ENCODE data around the gene MEIS2. TPM values are rescaled to one million over a fixed set of nuclear protein-coding genes. Genes with fewer than 3 reads are reported as not detected.

MEIS2 gene
- total RNA-seq, 1 experiment from 2014 or later: 28.7 TPM

DNA sequence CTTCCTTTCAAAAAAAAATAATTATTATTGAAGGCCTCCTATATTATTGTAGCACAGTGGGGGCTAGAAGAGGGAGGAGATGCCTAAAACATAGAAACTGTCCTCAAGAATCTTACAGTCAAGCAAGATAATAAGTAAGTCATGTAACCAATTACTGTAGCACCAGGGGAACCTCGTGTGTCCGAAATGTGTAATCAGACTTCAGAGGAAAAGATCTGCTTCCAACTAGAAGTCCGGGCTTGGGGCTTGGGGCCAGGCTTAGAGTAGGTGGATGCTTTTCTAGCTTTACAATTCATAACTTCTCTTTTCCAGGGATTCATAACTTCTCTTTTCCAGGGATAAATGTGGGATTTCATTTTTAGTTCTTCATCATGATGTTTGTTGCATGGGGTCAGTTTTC lies 29.2 kb downstream of the MEIS2 start:
- ChIA-PET CTCF (no interaction called here), POLR2A (no interaction called here)
- no TSS peak for BruUV-seq (replicated peaks)
- Mint-ChIP-seq H3K4me1 (ENCODE audit: low read depth, unreplicated experiment) (no peaks in the 10 kb centered on the region), H3K9me3 (ENCODE audit: unreplicated experiment) (no peaks in the 10 kb centered on the region), H3K27me3 (ENCODE audit: insufficient read depth, unreplicated experiment) (no peaks in the 10 kb centered on the region), H3K36me3 (ENCODE audit: insufficient read depth, unreplicated experiment) (peaks cover 14% of the 10 kb centered on the region), H3K4me3 (ENCODE audit: unreplicated experiment) (no peak overlapping the region), H3K27ac (ENCODE audit: unreplicated experiment) (no peak overlapping the region)
- DNase-seq: no peak
- no peaks in the 10 kb centered on the region for H3K36me3 ChIP-seq (ENCODE audit: control insufficient read depth, insufficient read depth, low read length)
- H3K9me3 ChIP-seq: no peaks in the 10 kb centered on the region
- TF ChIP-seq CTCF (IDR thresholded peaks at IDR 0.05; ENCODE audit: insufficient read depth in 1 of 2, low read depth in 1 of 2, low read length in 1 of 2, severe bottlenecking in 1 of 2, unreplicated experiment in 1 of 2): no peak
- no peaks in the 10 kb centered on the region for H3K27me3 ChIP-seq (replicated peaks; ENCODE audit: control insufficient read depth, insufficient read depth, low read length)
- intact Hi-C loops (cut with micrococcal nuclease; ENCODE audit: unreplicated experiment): no loop called here
- peaks cover 5% of the 10 kb centered on the region; the same call in 1 of the 2 replicates for H3K4me1 ChIP-seq
- no peak overlapping the region for H3K4me3 ChIP-seq (ENCODE audit: low read depth, low read length)

DNA sequence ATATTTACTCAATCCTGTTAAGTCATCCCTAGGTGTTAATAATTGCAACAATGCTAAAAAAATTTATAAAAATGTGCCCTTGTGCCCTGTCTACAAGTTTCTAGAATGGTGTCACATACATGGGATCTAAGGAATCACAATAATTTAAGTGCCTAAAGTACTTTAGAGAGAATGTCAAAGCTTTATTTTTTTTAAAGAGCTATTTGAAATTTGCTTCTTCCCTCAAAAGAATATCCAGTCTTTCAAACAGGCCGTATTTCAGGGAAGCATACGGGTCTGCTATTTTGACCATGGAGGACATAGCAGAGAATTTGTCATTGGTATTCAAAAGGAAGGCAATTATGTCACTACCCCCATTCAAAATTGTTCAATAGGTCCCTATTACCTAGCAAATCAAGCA lies 29.7 kb downstream of the MEIS2 start:
- intact Hi-C loops (cut with micrococcal nuclease; ENCODE audit: unreplicated experiment): no loop called here
- no peak for TF ChIP-seq CTCF (IDR thresholded peaks at IDR 0.05; ENCODE audit: insufficient read depth in 1 of 2, low read depth in 1 of 2, low read length in 1 of 2, severe bottlenecking in 1 of 2, unreplicated experiment in 1 of 2)
- CTCF ChIA-PET: no interaction called here

GRCh38 chr15:37061996-37062395 lies 38.4 kb downstream of the MEIS2 start:
- intact Hi-C loops (cut with micrococcal nuclease; ENCODE audit: unreplicated experiment): no loop called here
- no peak for TF ChIP-seq CTCF (IDR thresholded peaks at IDR 0.05; ENCODE audit: insufficient read depth in 1 of 2, low read depth in 1 of 2, low read length in 1 of 2, severe bottlenecking in 1 of 2, unreplicated experiment in 1 of 2)
- no peak overlapping the region for H3K4me3 ChIP-seq (ENCODE audit: low read depth, low read length)
- no peaks in the 10 kb centered on the region for H3K27me3 Mint-ChIP-seq (ENCODE audit: insufficient read depth, unreplicated experiment)
- no peaks in the 10 kb centered on the region for H3K36me3 ChIP-seq (ENCODE audit: control insufficient read depth, insufficient read depth, low read length)
- H3K4me1 Mint-ChIP-seq (ENCODE audit: low read depth, unreplicated experiment): peaks cover 11% of the 10 kb centered on the region
- ChIA-PET CTCF (no interaction called here), POLR2A (no interaction called here)
- peaks cover 19% of the 10 kb centered on the region for H3K4me1 ChIP-seq
- H3K27ac Mint-ChIP-seq (ENCODE audit: unreplicated experiment): no peak overlapping the region
- no peak overlapping the region for H3K4me3 Mint-ChIP-seq (ENCODE audit: unreplicated experiment)
- H3K9me3 Mint-ChIP-seq (ENCODE audit: unreplicated experiment): no peaks in the 10 kb centered on the region
- H3K36me3 Mint-ChIP-seq (ENCODE audit: insufficient read depth, unreplicated experiment): no peaks in the 10 kb centered on the region
- no peaks in the 10 kb centered on the region for H3K9me3 ChIP-seq
- no TSS peak for BruUV-seq (replicated peaks)
- no peak for DNase-seq
- no peaks in the 10 kb centered on the region for H3K27me3 ChIP-seq (replicated peaks; ENCODE audit: control insufficient read depth, insufficient read depth, low read length)

More for the DNA sequence above, 29.7 kb downstream of the MEIS2 start:
- Mint-ChIP-seq H3K9me3 (ENCODE audit: unreplicated experiment) (no peaks in the 10 kb centered on the region), H3K27me3 (ENCODE audit: insufficient read depth, unreplicated experiment) (no peaks in the 10 kb centered on the region), H3K36me3 (ENCODE audit: insufficient read depth, unreplicated experiment) (peaks cover 14% of the 10 kb centered on the region), H3K27ac (ENCODE audit: unreplicated experiment) (no peak overlapping the region), H3K4me3 (ENCODE audit: unreplicated experiment) (no peak overlapping the region), H3K4me1 (ENCODE audit: low read depth, unreplicated experiment) (no peaks in the 10 kb centered on the region)
- peaks cover 5% of the 10 kb centered on the region; the same call in 1 of the 2 replicates for H3K4me1 ChIP-seq
- no peaks in the 10 kb centered on the region for H3K36me3 ChIP-seq (ENCODE audit: control insufficient read depth, insufficient read depth, low read length)
- H3K9me3 ChIP-seq: no peaks in the 10 kb centered on the region
- no peaks in the 10 kb centered on the region for H3K27me3 ChIP-seq (replicated peaks; ENCODE audit: control insufficient read depth, insufficient read depth, low read length)
- POLR2A ChIA-PET: no interaction called here
- DNase-seq: no peak
- no TSS peak for BruUV-seq (replicated peaks)
- no peak overlapping the region for H3K4me3 ChIP-seq (ENCODE audit: low read depth, low read length)

Measured in Caco-2 (cell line).